Epithelial cell of proximal tubule (primary cell): ENCODE results near the gene MTUS2. TPM values are rescaled to one million over a fixed set of nuclear protein-coding genes. Genes with fewer than 3 reads are reported as not detected.

Source experiments
- DNase-seq: peaks from one replicate; pipeline ENCODE4 v3.0.0-alpha.2; 2011; ENCODE audit warnings: low read depth
- H3K4me3 ChIP-seq: 2 replicates; pipeline ENCODE4 v1.5.1; 2011; ENCODE audit warnings: low read depth, mild to moderate bottlenecking, low read length
- total RNA-seq: library from RNA; depleted of rRNA; stranded (reverse); fragments of >200 nt; gene quantifications from 2 replicates; pipeline ENCODE4 v1.2.3, GENCODE V29; 2015
- TF ChIP-seq, protein P1 (sequence below): conservative IDR thresholded peaks from 2 replicates; pipeline ENCODE4 v1.5.1; 2012; ENCODE audit warnings: low read depth, mild to moderate bottlenecking, low read length

Gene MTUS2
- total RNA-seq, 1 donor from 2014 or later: not detected

DNA sequence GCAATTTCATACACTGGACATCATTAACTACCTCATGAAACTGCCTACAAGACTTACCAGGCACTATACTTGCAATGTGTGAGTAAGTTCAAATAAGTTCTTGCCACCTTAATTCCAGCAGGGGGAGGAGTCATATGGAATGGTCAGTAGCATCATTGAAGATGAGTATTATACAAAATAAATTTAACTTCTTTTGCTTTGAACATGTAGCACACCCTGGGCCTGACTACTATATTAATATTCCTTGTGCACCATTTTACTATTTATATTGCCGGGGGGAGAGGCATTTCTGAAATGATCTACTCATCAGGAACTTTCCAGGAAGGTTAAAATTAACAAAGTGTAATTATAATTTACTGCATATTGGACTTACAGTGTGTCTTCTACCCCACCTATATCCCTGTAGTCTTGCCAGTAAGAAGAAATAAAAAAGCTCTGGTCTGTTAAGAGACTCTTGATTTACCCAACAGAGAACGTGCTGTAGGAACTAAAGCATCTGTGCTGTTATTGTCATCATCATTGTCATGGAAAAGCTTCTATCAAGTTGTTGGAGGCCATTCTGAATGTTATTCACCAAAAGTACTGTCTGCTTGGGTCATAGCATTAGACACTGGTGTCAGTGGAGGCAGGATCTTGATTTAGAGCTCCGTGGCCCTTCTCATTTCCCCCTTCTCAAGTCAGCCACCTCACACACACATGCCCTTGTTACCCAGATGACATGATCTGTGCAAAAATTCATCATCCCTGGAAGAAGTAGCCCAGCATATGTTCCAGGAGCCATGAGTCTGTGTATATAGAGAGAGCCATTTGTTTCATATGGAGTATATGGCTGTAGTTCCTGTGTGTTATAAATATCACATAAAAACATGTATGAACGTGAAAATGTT lies 147.1 kb downstream of the MTUS2 start:
- TF ChIP-seq, protein P1, sequence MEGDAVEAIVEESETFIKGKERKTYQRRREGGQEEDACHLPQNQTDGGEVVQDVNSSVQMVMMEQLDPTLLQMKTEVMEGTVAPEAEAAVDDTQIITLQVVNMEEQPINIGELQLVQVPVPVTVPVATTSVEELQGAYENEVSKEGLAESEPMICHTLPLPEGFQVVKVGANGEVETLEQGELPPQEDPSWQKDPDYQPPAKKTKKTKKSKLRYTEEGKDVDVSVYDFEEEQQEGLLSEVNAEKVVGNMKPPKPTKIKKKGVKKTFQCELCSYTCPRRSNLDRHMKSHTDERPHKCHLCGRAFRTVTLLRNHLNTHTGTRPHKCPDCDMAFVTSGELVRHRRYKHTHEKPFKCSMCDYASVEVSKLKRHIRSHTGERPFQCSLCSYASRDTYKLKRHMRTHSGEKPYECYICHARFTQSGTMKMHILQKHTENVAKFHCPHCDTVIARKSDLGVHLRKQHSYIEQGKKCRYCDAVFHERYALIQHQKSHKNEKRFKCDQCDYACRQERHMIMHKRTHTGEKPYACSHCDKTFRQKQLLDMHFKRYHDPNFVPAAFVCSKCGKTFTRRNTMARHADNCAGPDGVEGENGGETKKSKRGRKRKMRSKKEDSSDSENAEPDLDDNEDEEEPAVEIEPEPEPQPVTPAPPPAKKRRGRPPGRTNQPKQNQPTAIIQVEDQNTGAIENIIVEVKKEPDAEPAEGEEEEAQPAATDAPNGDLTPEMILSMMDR: no peak
- no peak overlapping the region for H3K4me3 ChIP-seq
- no peak for DNase-seq

GRCh38 chr13:28976195-28976594 lies 156.1 kb downstream of the MTUS2 start:
- no peak overlapping the region for H3K4me3 ChIP-seq
- DNase-seq: no peak
- TF ChIP-seq, protein P1: no peak

DNA sequence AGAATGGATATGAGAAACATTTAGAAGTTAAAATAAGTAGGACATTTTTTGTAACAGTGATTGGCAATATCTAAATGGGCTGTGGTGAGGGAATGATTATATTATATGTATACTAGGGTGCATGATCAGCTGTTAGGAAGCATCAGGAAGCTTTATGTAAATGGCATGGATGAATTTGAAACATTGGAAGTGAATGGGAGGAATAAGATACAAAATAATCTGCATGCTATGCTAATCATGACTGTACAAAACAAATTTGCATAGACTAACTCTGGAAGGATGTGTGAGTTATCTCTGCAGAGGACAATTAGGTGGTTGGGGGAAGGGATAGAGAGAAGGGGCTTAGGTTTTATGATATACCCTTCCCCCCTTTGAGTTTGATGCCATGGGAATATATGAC lies 156.5 kb downstream of the MTUS2 start:
- H3K4me3 ChIP-seq: no peak overlapping the region
- TF ChIP-seq, protein P1: no peak
- DNase-seq: no peak

- no peak overlapping the region for H3K4me3 ChIP-seq
- no peak for DNase-seq
- TF ChIP-seq, protein P1: no peak
These were observed 158.4 kb downstream of the MTUS2 start for GRCh38 chr13:28978574-28978973.

- DNase-seq: no peak
- TF ChIP-seq, protein P1: no peak
- no peak overlapping the region for H3K4me3 ChIP-seq
These were observed 161.4 kb downstream of the MTUS2 start for GRCh38 chr13:28981530-28981929.

GRCh38 chr13:28983641-28984040 lies 163.5 kb downstream of the MTUS2 start:
- H3K4me3 ChIP-seq: no peak overlapping the region
- TF ChIP-seq, protein P1: no peak
- DNase-seq: no peak

GRCh38 chr13:28984326-28984725 lies 164.2 kb downstream of the MTUS2 start:
- TF ChIP-seq, protein P1: no peak
- H3K4me3 ChIP-seq: no peak overlapping the region
- DNase-seq: no peak
